ENCODE measurements around the gene ATXN1.
"Not testable (repeated sequence)": the region's sequence is repeated elsewhere in the genome, so short reads cannot be mapped to it uniquely, and the experiment has no call there.

ATXN1 gene

DNA sequence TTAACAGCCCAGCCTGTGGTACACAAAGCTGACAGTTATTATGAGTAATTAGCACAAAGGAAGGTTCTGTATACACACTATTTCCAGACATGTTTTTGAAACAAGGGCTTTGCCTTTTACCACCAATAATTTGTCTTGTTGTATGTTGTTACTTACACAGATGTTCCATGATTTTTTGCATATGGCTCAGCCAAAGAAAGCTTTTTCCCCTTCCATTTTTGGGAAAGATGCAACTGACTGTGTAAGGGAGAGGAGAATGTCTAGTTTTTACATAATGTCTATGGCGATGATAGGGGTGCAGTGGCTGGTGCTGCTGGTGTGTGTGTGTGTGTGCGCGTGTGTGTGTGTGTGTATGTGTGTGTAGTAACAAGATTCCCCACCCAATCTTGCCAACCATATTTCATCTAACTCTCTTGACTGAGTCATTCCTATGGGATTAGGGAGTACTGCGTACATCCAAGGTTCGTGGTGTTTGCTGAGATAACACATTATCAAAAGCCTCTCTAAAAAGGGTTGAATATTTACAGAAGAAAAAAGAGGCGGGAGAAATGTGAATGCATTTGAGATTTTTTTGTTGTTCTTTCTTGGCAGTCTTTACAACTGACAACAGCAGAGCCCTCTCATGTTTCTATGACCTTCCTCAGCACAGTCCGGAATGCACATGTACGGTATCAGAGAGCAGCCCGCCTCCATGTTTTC, 330.7 kb downstream of the ATXN1 start:
- no peak for DNase-seq

DNA sequence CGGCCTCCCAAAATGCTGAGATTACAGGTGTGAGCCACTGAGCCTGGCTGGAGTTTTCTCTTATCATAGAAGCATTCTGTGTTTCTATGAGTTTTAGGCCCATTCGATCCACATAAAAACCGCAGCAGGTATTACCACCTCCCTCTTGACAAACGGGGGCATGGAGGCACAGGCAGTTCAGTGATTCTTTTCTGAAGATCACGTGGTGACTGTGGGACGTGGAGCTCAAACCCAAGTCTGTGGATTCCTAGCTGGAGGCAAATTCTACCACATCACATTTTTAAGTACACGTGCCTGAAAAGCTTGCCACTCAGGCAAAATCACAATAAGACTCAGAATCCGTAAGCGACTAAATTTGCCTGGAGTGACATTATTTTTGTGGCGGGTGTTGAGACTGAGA, 331.6 kb downstream of the ATXN1 start:
- no peak for DNase-seq

DNA sequence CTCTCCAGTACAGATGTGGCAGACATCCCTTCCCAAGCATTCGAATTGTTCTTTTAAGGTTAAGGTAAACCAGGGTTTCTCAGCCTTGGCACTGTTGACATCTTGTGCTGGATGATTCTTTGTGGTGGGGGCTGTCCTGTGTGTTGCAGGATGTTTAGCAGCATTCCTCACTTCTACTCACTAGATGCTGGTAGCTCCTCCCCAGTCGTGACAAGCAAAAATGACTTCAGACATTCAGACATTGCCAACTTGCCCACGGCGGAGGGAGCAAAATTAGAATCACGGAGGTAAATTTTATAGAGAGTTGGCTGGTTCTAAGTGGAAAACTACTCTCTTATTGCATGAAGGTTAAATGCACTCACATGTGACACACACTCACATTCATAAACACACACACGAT, 334.1 kb downstream of the ATXN1 start:
- DNase-seq: no peak

DNA sequence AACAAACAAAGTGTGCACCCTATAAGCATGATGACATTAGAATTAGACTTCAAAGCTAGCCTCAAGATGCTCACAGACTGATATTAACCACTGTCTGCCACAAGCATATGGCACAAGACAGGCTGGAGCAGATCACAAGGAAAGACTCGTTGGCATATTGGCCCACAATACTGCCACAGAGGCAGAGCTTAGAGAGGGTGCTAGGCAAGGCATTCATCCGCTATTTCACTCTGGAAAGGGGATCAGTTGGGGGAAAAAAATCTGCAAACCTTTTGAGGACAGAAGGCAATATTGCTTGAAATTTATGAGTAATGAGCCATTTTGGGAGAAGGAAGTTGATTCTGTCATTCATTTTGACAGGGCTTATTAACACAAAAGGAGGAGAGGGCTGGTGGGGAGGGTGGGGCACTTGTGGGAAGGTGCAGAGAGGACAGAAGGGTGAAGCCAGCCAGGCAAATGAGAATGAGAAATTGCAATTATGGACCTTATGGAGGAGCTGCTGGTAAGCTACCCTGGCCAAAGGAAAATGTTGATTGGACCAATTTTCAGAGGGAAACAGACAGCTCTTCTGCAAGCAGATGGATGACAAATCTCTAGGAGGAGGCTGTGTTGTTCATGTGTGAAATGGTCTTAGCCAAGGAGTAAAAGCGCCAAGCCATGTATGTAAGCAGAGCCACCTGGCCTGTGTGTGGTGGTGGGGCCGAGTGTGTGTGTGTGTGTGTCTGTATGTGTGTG, 335.2 kb downstream of the ATXN1 start:
- no peak for DNase-seq

DNA sequence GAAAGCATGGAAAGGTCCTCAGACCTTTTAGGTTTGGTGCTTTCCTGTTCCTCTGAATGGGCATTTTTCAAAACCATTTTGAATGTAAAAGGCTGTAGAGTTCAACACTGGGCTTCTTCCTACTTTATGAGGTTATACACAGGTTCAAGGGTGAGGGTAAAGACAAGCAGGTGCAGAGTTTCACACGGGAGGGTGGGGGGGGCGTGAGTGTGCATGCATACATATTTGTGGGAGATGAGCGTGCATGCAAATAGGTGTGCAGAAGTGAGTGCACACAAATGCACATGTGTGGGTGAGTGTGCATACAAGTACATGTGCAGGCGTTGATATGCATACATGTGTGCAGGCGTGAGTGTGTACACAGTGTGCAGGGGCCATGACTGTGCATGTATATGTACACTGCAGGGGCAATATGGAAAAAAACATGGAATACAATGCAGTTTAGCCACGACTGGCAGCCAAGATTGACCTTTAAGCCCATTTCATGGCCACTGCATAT, 339.7 kb downstream of the ATXN1 start:
- no peak for DNase-seq

DNA sequence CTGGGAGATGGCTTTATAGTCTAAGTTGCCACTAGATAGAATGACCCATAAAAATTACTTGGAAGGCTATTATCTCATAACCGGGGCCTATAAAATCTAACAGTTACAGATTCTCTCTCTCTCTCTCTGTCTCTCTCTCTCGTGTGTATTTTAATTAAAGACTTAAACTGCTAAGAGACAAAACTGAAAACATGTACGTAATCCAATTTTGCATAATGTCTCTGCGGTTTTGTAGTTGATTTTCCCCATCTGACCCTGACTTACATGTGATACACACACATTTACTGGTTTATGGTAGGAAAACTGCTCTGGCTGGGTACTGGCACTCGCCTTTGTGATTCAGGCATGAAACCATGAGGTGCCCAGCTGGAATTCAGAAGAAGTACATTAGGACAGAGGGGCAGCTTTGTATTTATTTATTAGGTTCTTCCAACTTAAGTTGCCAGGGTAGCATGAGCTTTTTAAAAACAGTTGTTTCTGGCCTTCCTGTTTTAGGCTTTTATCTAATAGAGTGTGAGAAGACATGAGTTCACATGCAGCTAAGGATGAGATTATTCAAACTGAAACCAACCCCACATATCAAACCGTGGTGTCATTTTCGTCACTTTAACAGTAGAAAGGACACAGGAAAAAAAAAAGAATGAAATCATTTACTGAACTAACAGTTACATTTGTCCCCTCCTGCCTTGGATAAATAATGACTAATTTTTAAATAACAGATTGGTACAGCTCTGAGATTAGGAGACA, 340.4 kb downstream of the ATXN1 start:
- DNase-seq: no peak

DNA sequence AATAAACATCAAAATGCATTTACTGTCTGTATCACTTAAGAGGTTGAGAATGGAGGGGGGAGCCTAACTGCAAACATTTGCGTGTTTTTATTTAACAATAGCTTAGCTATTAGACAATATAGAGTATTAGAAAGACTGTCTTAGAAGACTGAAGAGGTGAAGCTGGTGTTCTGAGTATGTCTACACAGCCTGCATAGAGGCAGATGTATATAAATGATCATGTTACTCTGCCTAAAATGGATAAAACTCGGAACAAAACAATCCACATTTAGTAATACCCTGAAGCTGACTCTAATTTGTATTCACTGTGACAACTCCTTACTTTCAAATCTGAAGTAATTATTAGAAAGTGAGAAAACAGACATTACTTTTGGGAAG, 340.9 kb downstream of the ATXN1 start:
- no peak for DNase-seq

DNA sequence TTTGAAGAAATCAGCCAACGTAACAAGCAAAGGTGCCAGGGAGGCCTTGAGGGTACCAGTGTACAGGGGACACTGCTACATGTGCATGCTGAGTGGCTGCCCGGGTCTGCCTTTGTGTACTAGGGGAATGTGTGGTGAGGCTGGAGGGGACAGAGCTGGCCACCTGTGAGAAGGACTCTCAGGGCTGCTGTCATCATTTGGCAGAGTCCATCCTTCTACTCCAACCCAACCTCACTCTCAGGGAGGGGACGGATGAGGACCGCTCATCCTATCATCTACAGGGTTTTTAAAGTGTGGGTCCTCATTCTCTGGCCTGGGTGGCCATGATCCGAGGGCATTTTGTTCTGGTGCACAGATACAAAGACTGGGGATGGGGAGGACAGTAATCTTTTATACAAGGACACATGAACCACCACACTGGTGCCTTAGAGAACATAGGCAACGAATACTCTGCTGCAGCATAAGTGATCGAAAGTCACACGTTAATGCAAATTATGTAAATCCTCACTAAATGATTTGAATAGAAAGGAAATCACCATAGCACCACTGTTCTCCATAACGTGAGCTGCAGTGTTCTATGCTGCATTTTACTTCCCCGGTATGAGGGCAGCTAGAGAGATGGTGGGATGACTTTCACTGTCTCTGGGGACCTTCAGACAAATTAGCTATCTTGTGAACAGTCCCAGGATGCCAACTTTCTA, 341.5 kb downstream of the ATXN1 start:
- no peak for DNase-seq

DNA sequence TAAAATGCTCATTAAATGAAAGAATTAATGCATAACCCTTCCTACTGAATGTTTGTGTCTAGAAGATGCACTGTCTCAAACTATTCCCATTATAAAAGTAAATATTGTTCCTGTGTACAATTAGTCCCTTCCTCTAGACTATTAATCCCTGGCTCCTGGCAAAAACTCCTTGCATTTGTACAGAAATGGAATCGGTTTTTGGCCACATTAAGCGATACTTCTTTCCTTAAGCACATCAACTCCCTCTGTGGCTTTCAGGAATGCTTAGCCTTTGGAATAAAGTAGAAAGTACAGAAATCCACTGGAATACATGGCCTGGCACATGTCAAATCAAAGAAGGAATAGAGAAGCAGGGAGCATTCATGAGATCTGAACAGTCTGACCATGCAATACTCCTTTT, 343.1 kb downstream of the ATXN1 start:
- DNase-seq: no peak

DNA sequence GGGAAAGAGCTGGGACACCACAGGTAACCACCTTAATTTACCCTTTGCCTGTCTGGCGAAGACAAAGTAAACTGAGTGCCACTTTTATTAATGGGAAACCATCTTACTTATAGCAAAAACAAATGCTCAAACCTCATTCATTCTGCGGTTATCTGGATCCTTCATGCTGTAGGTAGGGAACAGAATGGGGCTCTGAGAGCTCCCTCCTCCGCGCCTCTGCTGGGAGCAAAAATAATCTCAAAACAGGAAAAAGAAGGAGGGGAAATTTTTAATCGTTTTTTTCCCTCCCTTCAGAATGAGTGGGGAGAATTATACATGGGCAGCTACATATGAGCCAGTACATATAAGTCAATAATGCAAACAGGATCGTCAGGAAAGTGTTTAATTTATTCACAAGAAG, 345.6 kb downstream of the ATXN1 start:
- DNase-seq: no peak

DNA sequence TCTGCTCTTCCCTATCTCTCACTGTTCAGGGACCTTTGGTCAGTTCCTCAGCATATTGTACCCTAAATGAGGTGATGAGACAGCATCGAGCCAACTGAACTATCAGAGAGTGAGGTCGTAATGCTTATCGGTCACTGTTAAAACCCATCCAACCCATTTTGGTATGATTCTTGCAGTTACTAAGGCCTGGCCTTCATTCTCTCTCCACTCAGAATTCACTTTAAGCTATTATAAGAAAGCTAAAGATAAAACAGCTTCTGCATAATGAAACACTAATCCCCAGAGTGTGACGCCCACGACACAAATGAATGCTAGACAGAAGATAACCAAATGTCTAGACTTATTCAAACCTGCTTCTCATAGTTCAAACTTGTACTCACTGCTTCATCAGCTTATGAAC, 347.1 kb downstream of the ATXN1 start:
- DNase-seq: no peak

DNA sequence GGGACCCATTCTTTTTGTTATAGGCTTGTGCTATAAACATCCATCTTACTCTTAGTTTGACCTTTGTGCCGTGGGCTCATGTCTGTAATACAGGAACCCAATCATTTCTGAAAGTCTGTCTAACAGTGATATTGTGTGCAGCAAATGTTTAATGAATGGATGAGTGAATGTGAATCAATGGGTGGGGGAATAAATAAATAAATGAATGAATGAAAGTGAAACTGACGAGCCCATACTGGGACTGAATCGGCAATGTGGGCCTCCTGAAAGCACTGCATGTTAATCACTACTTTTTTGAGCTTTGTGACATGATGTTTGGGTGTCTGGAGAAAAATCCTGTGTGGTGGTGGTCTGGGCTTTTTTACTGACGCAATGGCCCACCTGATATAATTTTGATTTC, 347.9 kb downstream of the ATXN1 start:
- no peak for DNase-seq

DNA sequence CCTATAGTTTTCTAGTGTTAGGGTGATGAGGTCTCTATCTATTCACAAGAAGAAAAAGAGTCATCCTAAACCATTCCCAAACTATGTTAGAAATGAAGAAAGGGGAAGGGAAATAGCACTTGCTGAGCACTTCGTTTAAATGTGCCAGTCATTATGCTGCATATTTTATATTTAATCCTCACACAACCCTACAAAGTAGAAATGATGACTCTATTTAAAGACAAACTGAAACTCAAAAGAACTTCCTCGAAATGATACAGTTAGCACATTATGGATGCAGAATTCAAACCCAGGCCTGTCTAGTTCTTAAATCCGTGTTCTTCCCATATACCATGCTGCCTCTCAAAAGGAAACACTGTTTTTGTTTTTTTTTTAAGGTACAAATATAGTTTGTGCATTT, 348.3 kb downstream of the ATXN1 start:
- DNase-seq: no peak

DNA sequence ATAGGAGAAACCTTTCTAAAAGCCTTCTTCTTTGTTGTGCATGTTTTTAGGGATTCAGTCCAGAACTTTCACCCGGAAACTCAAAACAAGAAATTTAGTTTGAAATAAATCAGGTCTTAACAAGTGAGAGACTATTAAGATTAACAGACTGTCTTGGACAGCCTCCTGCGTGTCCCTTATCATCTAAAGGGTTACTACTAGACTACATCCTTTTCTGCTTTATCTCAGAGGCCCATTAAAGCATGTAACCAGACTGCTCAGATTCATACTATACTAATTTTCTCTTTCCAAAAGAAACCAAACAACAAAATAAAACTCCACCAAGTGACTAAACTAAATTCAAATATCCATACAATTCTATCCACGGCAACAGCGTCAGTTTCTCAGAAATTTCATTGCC, 349.1 kb downstream of the ATXN1 start:
- no peak for DNase-seq

DNA sequence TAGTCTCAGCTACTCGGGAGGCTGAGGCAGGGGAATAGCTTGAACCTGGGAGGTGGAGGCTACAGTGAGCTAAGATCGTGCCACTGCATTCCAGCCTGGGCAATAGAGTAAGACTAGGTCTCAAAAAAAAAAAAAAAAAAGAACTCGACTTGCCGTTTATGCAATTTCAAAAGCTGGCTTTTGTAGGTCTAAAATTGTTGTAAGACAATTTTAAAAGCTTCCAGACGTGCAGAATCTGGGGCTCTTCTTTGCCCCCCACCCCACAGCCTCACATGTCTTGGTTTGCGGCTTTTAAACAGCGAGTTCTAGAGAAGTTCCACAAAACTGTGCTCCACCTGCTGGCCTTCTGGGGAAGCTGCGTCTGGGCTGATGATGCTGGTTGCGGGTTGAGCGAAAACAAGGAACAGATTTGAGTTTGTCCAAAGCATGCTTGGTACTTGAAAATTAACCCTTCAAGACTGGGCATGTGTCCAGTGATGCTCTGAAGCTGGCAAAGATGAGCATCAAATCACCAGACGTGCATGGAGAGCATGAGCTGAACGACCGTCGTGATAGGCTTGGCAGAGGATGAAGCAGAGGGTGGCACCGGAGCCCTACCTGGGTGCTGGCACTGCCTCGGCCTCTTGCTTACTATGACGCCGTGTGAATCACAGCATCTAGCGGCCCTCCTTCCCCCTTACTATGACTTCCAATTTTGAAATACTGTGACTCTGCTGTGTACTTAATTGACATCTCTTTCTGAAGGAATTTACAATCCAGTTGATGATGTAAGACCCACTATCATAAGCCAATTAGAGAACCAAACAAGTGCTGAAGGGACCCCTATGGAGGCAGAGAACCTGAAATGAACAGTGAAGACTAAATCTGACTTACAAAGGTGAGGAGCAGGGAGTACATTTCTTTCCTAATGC, 351.5 kb downstream of the ATXN1 start:
- DNase-seq: peak; percentile 18

DNA sequence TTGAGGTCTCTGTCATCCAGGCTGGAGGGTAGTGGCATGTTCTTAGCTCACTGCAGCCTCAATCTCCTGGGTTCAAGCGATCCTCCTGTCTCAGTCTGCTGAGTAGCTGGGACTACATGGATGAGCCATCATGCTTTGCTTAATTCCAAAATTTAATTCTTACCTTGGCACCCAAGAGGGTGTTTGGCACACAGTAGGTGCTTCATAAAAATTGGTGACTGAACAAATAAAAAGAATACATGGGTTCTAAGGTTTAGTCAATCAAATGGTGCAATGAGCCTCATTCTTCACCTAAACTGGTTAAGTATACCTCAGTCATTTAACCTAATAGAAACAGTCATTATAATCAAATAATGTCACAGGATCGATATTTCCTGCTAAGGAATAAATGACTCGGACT, 352.5 kb downstream of the ATXN1 start:
- DNase-seq: no peak

DNA sequence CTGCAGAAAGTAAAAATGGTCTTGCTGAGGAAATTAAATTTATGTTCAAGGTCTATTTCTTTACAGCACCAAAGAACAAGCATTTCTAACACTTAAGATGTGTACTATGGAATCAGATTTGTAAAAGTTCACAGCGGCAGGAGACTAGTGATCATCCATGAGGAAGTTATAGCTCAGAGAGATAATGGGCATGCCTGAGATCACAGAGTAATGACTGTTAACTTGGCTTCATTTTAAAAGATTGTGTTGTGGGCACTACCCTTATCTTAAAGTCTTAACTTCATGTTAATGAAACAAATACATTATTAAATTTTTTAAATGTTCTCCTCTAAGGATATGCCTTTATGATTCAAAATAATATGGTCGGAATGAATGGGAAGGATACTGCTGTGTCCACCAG, 354.3 kb downstream of the ATXN1 start:
- no peak for DNase-seq

DNA sequence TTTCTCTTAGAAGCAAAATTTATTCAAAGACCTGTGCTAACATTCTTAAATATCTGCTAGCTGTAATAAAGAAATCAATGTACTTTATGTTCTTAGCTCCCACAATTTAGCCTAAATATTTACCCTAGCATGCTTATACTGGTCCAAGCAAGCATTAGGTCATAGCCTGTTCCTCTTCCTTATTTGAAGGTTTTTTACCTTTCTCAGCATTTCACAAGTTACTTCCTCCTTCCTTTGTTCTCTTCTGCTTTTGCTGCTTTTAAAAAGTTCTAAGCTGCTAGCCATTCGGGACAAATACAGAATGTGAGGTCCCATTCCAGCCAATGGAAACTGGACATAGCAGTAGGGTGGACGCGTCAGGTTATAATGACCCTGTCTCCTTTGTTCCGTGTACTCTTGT, 354.7 kb downstream of the ATXN1 start:
- not testable (repeated sequence) for DNase-seq

DNA sequence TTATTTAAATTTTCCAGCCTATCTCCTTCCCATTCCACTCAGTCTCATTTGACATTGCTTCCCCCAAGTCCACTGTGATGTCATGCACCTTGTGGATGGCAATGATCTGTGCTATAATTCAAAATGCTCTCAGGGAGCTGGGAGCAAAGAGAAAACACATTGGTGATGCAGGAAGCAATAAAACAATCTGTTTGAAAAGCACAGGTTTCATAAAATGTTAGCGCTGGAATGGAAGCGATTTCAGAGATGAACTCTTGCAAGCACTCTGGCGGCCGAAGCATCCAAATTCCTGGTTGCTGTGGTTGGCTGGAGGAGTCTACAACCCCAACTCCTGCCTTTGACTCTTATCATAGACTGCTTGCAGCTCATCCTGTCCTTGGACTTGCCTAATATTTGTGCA, 355.9 kb downstream of the ATXN1 start:
- DNase-seq: no peak

DNA sequence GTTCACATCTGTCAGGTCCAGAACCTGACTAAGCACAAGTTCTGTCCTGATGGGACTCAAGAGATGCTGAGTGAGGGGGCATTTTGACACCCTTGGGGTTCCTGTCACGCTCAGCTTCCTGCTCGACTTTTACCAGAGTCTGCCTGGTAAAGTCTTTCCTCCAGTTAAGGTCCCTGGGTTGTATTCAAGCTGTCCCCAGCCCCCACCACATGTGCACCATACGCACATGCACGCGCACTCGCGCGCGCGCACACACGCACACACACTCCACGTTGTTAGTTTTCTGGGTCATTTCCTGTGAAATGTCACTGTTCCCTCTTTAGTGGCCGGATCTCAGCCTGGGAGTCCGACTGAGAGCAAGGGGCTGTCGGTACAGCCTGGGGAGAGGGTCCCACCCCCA, 356.8 kb downstream of the ATXN1 start:
- DNase-seq: no peak

DNA sequence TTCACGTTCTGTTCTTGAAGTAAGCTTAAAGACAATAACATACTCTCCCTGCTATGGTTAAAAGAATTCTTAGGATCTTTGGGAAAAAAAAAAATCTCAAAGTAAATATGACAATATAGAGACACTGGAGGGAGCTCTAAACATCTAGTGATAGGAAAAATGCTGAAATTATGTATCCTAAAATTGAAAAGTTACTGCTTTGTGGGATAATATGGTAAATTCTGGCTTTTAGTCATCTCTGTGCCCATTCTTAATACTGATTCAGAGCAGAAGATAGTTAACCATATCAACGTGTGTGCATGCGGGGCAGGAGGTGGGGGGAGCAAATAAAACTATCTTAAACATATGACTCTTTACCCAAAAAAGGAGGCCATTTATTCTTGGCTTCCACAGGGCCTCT, 357.4 kb downstream of the ATXN1 start:
- no peak for DNase-seq

DNA sequence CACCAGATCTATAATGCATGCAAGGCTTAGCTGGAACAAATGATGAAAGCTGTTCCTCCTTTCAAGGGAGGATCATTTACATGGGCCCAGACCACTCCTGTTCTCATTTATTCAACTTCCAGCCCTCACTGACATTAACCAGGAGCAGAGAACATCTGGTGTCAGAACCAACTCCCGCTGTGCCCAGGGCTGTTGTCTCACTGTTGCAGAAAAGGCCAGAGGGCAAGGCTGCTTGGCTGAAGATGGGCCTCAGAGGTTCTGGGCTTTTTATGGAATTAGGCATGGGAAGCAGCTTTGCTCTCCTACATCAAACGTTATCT, 358.7 kb downstream of the ATXN1 start:
- no peak for DNase-seq

Data from NCI-H2029 (cell line).